Activated naive CD4-positive, alpha-beta T cell treated with anti-CD3 and anti-CD28 coated beads for 36 hours (primary cell): Measurements from ENCODE around the gene RPS6KA1. TPM values are rescaled to one million over a fixed set of nuclear protein-coding genes. Genes with fewer than 3 reads are reported as not detected.
"Not testable (repeated sequence)": the region's sequence is repeated elsewhere in the genome, so short reads cannot be mapped to it uniquely, and the experiment has no call there.

Experiments
- CTCF ChIA-PET: fragments of 350-600 bp; sonication (Branson Sonifier 250); formaldehyde crosslinking; loops from one replicate; lab custom pipeline; 2021; ENCODE audit warnings: antibody characterized with exemption; lab: Charles Lee
- DNase-seq: peaks from one replicate; pipeline ENCODE4 v3.0.0-alpha.2; 2020
- H3K27ac Mint-ChIP-seq: one replicate; pipeline ENCODE4 v1.8.0; 2021; ENCODE audit warnings: mild to moderate bottlenecking, mixed read lengths
- H3K27me3 Mint-ChIP-seq: one replicate; pipeline ENCODE4 v1.8.0; 2021; ENCODE audit warnings: low read depth, mixed read lengths
- H3K36me3 Mint-ChIP-seq: one replicate; pipeline ENCODE4 v1.8.0; 2021; ENCODE audit warnings: low read depth, mixed read lengths
- H3K4me1 Mint-ChIP-seq: one replicate; pipeline ENCODE4 v1.8.0; 2021; ENCODE audit warnings: low read depth, mixed read lengths
- H3K4me3 Mint-ChIP-seq: one replicate; pipeline ENCODE4 v1.8.0; 2021; ENCODE audit warnings: mild to moderate bottlenecking, moderate library complexity, mixed read lengths
- H3K9me3 Mint-ChIP-seq: one replicate; pipeline ENCODE4 v1.8.0; 2021; ENCODE audit warnings: mixed read lengths
- intact Hi-C: fragments of 100-400 bp; cut with micrococcal nuclease; formaldehyde crosslinking; loops from one replicate; pipeline ENCODE4 v1.15.1; 2023
- total RNA-seq, 2 experiments: library from RNA; stranded (reverse); gene quantifications; one replicate each; pipeline ENCODE4 v1.2.3, GENCODE V29; 2021

Gene RPS6KA1
- total RNA-seq = 10 to 100 TPM; 83.5 to 86.4 TPM

GRCh38 chr1:26529655-26530409, at the start of gene RPS6KA1:
Gene RPS6KA1, plus strand, starts transcription at chr1:26529761. Its CDS starts 160 bp downstream, at chr1:26529921.
- Mint-ChIP-seq H3K9me3 (no peaks in the 10 kb centered on the region), H3K27me3 (no peaks in the 10 kb centered on the region)
- DNase-seq = peak; percentile 47

GRCh38 chr1:26482921-26483320, 46.6 kb upstream of the RPS6KA1 start:
- peak overlapping the region; percentile 56 for H3K27ac Mint-ChIP-seq
- H3K4me3 Mint-ChIP-seq = no peak overlapping the region
- no peaks in the 10 kb centered on the region for H3K9me3 Mint-ChIP-seq
- peaks cover 5% of the 10 kb centered on the region for H3K36me3 Mint-ChIP-seq
- no peaks in the 10 kb centered on the region for H3K27me3 Mint-ChIP-seq
- no peak for DNase-seq
- CTCF ChIA-PET = no interaction called here
- intact Hi-C loops = no loop called here
- peaks cover 14% of the 10 kb centered on the region for H3K4me1 Mint-ChIP-seq

More at GRCh38 chr1:26529655-26530409, at the start of gene RPS6KA1:
- Mint-ChIP-seq H3K27ac (peak within 1 kb of the TSS; percentile 44), H3K4me1 (peaks cover 28% of the 10 kb centered on the region), H3K4me3 (peak within 1 kb of the TSS; percentile 85), H3K36me3 (no peaks in the 10 kb centered on the region)
- intact Hi-C loops = loop anchor here (1.0 kb wide), 1 partner anchor 30 kb away; no protein-coding TSS in a partner anchor
- CTCF ChIA-PET = interaction anchor here (2.7 to 10.2 kb wide), 2 partner anchors 10 to 30 kb away, joined by 14 to 87 read pairs; no protein-coding TSS in a partner anchor

- H3K27me3 Mint-ChIP-seq = no peaks in the 10 kb centered on the region
- intact Hi-C loops = no loop called here
- CTCF ChIA-PET = no interaction called here
- no peaks in the 10 kb centered on the region for H3K9me3 Mint-ChIP-seq
- H3K4me1 Mint-ChIP-seq = peaks cover 14% of the 10 kb centered on the region
- no peak for DNase-seq
- H3K36me3 Mint-ChIP-seq = no peaks in the 10 kb centered on the region
- no peak overlapping the region for H3K4me3 Mint-ChIP-seq
- H3K27ac Mint-ChIP-seq = no peak overlapping the region
Measured at GRCh38 chr1:26483980-26484379, 45.6 kb upstream of the RPS6KA1 start.

GRCh38 chr1:26490155-26490554, 39.4 kb upstream of the RPS6KA1 start:
- no peaks in the 10 kb centered on the region for H3K27me3 Mint-ChIP-seq
- H3K4me1 Mint-ChIP-seq = no peaks in the 10 kb centered on the region
- intact Hi-C loops = no loop called here
- DNase-seq = no peak
- no peak overlapping the region for H3K4me3 Mint-ChIP-seq
- no peaks in the 10 kb centered on the region for H3K9me3 Mint-ChIP-seq
- H3K36me3 Mint-ChIP-seq = no peaks in the 10 kb centered on the region
- H3K27ac Mint-ChIP-seq = no peak overlapping the region
- CTCF ChIA-PET = interaction anchor here (0.6 to 1.0 kb wide), 3 partner anchors 10 to 397 kb away, joined by 3 to 7 read pairs (median 3); no protein-coding TSS in a partner anchor

GRCh38 chr1:26493267-26493666, 36.3 kb upstream of the RPS6KA1 start:
- H3K36me3 Mint-ChIP-seq = no peaks in the 10 kb centered on the region
- CTCF ChIA-PET = no interaction called here
- H3K27me3 Mint-ChIP-seq = no peaks in the 10 kb centered on the region
- H3K4me1 Mint-ChIP-seq = peaks cover 6% of the 10 kb centered on the region
- no peak overlapping the region for H3K4me3 Mint-ChIP-seq
- intact Hi-C loops = no loop called here
- no peak overlapping the region for H3K27ac Mint-ChIP-seq
- no peak for DNase-seq
- no peaks in the 10 kb centered on the region for H3K9me3 Mint-ChIP-seq

- Mint-ChIP-seq H3K27ac (no peak overlapping the region), H3K9me3 (no peaks in the 10 kb centered on the region), H3K4me3 (no peak overlapping the region), H3K36me3 (no peaks in the 10 kb centered on the region), H3K4me1 (peaks cover 7% of the 10 kb centered on the region), H3K27me3 (no peaks in the 10 kb centered on the region)
- intact Hi-C loops = no loop called here
- CTCF ChIA-PET = no interaction called here
- no peak for DNase-seq
Measured at GRCh38 chr1:26493938-26494337, 35.6 kb upstream of the RPS6KA1 start.

- Mint-ChIP-seq H3K27me3 (no peaks in the 10 kb centered on the region), H3K27ac (no peak overlapping the region), H3K9me3 (no peaks in the 10 kb centered on the region), H3K36me3 (no peaks in the 10 kb centered on the region), H3K4me3 (no peak overlapping the region), H3K4me1 (peaks cover 16% of the 10 kb centered on the region)
- CTCF ChIA-PET = interaction anchor here (1.2 kb wide), 1 partner anchor 27 kb away, joined by 3 read pairs; no protein-coding TSS in a partner anchor
- intact Hi-C loops = no loop called here
- DNase-seq = no peak
Measured at GRCh38 chr1:26496861-26497260, 32.7 kb upstream of the RPS6KA1 start.

- Mint-ChIP-seq H3K9me3 (no peaks in the 10 kb centered on the region), H3K4me1 (peaks cover 18% of the 10 kb centered on the region), H3K27me3 (no peaks in the 10 kb centered on the region), H3K36me3 (no peaks in the 10 kb centered on the region), H3K4me3 (peak overlapping the region; percentile 43), H3K27ac (no peak overlapping the region)
- intact Hi-C loops = no loop called here
- DNase-seq = no peak
- CTCF ChIA-PET = interaction anchor here (0.6 to 3.0 kb wide), 5 partner anchors 32 to 200 kb away, joined by 3 to 27 read pairs (median 14); partner anchors contain the start of gene RPS6KA1
Measured at GRCh38 chr1:26498894-26499293, 30.7 kb upstream of the RPS6KA1 start.

- no peaks in the 10 kb centered on the region for H3K36me3 Mint-ChIP-seq
- H3K4me1 Mint-ChIP-seq = peaks cover 18% of the 10 kb centered on the region
- no peaks in the 10 kb centered on the region for H3K27me3 Mint-ChIP-seq
- intact Hi-C loops = loop anchor here (1.0 to 2.0 kb wide), 10 partner anchors 28 to 421 kb away; partner anchors contain the start of genes HMGN2 and NUDC
- peak overlapping the region; percentile 96 for H3K27ac Mint-ChIP-seq
- DNase-seq = peak; percentile 93
- CTCF ChIA-PET = interaction anchor here (0.6 to 3.0 kb wide), 24 partner anchors 8 to 387 kb away, joined by 3 to 27 read pairs (median 4); partner anchors contain the start of gene RPS6KA1
- no peaks in the 10 kb centered on the region for H3K9me3 Mint-ChIP-seq
- H3K4me3 Mint-ChIP-seq = peak overlapping the region; percentile 87
Measured at GRCh38 chr1:26500488-26501175, 28.9 kb upstream of the RPS6KA1 start.

GRCh38 chr1:26510711-26511110, 18.9 kb upstream of the RPS6KA1 start:
- DNase-seq, H3K27ac Mint-ChIP-seq, H3K27me3 Mint-ChIP-seq, H3K36me3 Mint-ChIP-seq, intact Hi-C loops, CTCF ChIA-PET, H3K4me3 Mint-ChIP-seq, H3K9me3 Mint-ChIP-seq, H3K4me1 Mint-ChIP-seq: not testable (repeated sequence)

- H3K9me3 Mint-ChIP-seq, CTCF ChIA-PET, DNase-seq, H3K27me3 Mint-ChIP-seq, H3K27ac Mint-ChIP-seq, intact Hi-C loops, H3K4me1 Mint-ChIP-seq, H3K36me3 Mint-ChIP-seq, H3K4me3 Mint-ChIP-seq: not testable (repeated sequence)
Measured at GRCh38 chr1:26515836-26516235, 13.7 kb upstream of the RPS6KA1 start.

- intact Hi-C loops = no loop called here
- no peaks in the 10 kb centered on the region for H3K36me3 Mint-ChIP-seq
- CTCF ChIA-PET = interaction anchor here (1.1 kb wide), 2 partner anchors 11 to 100 kb away, joined by 3 to 4 read pairs; no protein-coding TSS in a partner anchor
- no peak overlapping the region for H3K4me3 Mint-ChIP-seq
- no peak for DNase-seq
- no peak overlapping the region for H3K27ac Mint-ChIP-seq
- H3K27me3 Mint-ChIP-seq = no peaks in the 10 kb centered on the region
- H3K4me1 Mint-ChIP-seq = no peaks in the 10 kb centered on the region
- H3K9me3 Mint-ChIP-seq = no peaks in the 10 kb centered on the region
Measured at GRCh38 chr1:26516987-26517765, 12.4 kb upstream of the RPS6KA1 start.
